K562 (cell line): ENCODE measurements around the gene DUSP10.

Experiments used
- ESRRA ChIP-seq: fragments of 450-650 bp; IDR thresholded peaks from 2 replicates; pipeline ENCODE4 v1.6.1; 2014; ENCODE audit warnings: low read depth, mild to moderate bottlenecking, moderate library complexity, borderline replicate concordance
- FOXP4 ChIP-seq: sonication (generic); formaldehyde crosslinking; IDR thresholded peaks from 2 replicates; pipeline ENCODE4 v1.8.0; 2022; ENCODE audit warnings: mild to moderate bottlenecking, missing genetic modification reagents, borderline replicate concordance
- NFRKB ChIP-seq: fragments of 450-650 bp; IDR thresholded peaks from 2 replicates; pipeline ENCODE4 v1.6.1; 2016; ENCODE audit warnings: low read depth
- PHF8 ChIP-seq: fragments of 200-600 bp; sonication (generic); IDR thresholded peaks from 2 replicates; pipeline ENCODE4 v1.6.1; 2012; ENCODE audit warnings: mixed run types, mild to moderate bottlenecking, inconsistent platforms, low read length, moderate library complexity, borderline replicate concordance
- RHOXF2B ChIP-seq: fragments of 250-450 bp; sonication (Bioruptor Pico); conservative IDR thresholded peaks from 2 replicates; pipeline ENCODE4 v1.5.1; 2021
- ZBTB7A ChIP-seq: IDR thresholded peaks from 2 replicates; pipeline ENCODE4 v1.6.1; 2011; ENCODE audit warnings: low read depth, mild to moderate bottlenecking, low read length, moderate library complexity, borderline replicate concordance; ENCODE audit not compliant: control insufficient read depth
- ZNF133 ChIP-seq: fragments of 250-450 bp; sonication (Bioruptor Pico); IDR thresholded peaks from 2 replicates; pipeline ENCODE4 v1.4.0; 2020; ENCODE audit warnings: mild to moderate bottlenecking

GRCh38 chr1:221706876-221707582 lies 34.9 kb downstream of the DUSP10 start:
- no peak for TF ChIP-seq FOXP4 (CRISPR knock-in tag)
- TF ChIP-seq ESRRA, result no peak
- no peak for TF ChIP-seq ZNF133 (CRISPR knock-in tag)
- TF ChIP-seq RHOXF2B, result no peak
- TF ChIP-seq ZBTB7A, result no peak
- TF ChIP-seq PHF8, result no peak
- TF ChIP-seq NFRKB, result no peak
